DOHH2 (cell line): ENCODE results near the gene IRAK4.

Source experiments
- EZH2phosphoT487 ChIP-seq: fragments of 200-600 bp; sonication (generic); IDR thresholded peaks from 2 replicates; pipeline ENCODE4 v1.6.1; 2017; ENCODE audit warnings: borderline replicate concordance, mild to moderate bottlenecking, antibody characterized with exemption, low read length, moderate library complexity, mixed read lengths
- TF ChIP-seq, protein P1 (sequence below): fragments of 200-600 bp; sonication (generic); IDR thresholded peaks from one replicate; pipeline ENCODE4 v1.5.1; 2014; ENCODE audit warnings: antibody characterized with exemption, mild to moderate bottlenecking, low read depth, low read length; ENCODE audit not compliant: poor library complexity, severe bottlenecking

DNA sequence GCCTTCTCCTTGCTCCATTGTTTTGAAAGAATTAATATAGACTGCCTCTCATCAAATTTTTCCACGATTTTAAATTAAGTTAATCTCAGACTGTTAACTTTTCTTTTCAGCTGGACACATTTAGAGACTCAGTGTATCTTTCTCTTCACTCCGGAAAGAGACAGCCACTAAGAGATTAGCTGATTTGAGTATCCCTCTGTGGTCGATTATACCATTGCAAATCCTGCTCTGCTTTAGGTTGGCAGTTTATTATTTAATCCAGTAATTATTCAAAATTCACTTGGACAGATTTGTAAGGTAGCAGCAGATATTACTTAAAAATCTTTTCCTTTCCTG is 48.0 kb downstream of the IRAK4 start:
- TF ChIP-seq, protein P1, sequence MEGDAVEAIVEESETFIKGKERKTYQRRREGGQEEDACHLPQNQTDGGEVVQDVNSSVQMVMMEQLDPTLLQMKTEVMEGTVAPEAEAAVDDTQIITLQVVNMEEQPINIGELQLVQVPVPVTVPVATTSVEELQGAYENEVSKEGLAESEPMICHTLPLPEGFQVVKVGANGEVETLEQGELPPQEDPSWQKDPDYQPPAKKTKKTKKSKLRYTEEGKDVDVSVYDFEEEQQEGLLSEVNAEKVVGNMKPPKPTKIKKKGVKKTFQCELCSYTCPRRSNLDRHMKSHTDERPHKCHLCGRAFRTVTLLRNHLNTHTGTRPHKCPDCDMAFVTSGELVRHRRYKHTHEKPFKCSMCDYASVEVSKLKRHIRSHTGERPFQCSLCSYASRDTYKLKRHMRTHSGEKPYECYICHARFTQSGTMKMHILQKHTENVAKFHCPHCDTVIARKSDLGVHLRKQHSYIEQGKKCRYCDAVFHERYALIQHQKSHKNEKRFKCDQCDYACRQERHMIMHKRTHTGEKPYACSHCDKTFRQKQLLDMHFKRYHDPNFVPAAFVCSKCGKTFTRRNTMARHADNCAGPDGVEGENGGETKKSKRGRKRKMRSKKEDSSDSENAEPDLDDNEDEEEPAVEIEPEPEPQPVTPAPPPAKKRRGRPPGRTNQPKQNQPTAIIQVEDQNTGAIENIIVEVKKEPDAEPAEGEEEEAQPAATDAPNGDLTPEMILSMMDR: no peak
- TF ChIP-seq EZH2phosphoT487: no peak
